Fibroblast of mammary gland (primary cell): ENCODE data around the gene TBL1X.

Experiments
- DNase-seq: peaks from one replicate; pipeline ENCODE4 v3.0.0-alpha.2; 2010; ENCODE audit warnings: low read depth
- H3K4me3 ChIP-seq: 2 replicates; pipeline ENCODE4 v1.5.1; 2011; ENCODE audit warnings: low read depth, mild to moderate bottlenecking, low read length, moderate library complexity; ENCODE audit not compliant: control insufficient read depth
- TF ChIP-seq, protein P1 (sequence below): conservative IDR thresholded peaks from 2 replicates; pipeline ENCODE4 v1.5.1; 2011; ENCODE audit warnings: low read depth, low read length, inconsistent platforms; ENCODE audit not compliant: control insufficient read depth, insufficient read depth

Gene TBL1X

DNA sequence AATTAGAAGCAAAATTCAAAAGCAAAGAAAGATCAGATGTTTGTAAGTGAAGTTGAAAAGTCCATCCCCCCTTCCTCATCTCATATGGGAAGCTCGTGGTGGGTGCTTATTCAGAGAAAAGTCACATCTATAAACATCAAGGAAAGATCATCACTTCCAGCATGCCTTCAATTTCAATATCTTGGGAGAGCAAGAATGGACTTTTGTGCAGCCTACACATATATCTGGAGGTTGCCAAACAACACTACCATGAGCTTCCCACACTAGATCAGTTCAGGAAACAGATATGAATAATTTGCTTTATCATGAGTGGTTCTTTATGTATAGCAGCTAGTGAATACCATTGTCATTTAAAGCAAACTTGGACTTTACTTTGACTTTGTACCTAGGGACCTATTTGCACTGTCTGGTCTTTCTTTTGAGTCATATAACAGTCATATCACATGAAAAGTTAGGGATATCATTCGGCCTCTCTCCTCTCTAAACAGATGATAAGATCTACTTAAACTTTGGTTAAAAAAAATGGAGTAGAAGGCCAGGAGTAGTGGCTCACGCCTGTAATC lies 5.6 kb upstream of the TBL1X start:
- DNase-seq = no peak
- TF ChIP-seq, protein P1, sequence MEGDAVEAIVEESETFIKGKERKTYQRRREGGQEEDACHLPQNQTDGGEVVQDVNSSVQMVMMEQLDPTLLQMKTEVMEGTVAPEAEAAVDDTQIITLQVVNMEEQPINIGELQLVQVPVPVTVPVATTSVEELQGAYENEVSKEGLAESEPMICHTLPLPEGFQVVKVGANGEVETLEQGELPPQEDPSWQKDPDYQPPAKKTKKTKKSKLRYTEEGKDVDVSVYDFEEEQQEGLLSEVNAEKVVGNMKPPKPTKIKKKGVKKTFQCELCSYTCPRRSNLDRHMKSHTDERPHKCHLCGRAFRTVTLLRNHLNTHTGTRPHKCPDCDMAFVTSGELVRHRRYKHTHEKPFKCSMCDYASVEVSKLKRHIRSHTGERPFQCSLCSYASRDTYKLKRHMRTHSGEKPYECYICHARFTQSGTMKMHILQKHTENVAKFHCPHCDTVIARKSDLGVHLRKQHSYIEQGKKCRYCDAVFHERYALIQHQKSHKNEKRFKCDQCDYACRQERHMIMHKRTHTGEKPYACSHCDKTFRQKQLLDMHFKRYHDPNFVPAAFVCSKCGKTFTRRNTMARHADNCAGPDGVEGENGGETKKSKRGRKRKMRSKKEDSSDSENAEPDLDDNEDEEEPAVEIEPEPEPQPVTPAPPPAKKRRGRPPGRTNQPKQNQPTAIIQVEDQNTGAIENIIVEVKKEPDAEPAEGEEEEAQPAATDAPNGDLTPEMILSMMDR = no peak
- H3K4me3 ChIP-seq = no peak overlapping the region

DNA sequence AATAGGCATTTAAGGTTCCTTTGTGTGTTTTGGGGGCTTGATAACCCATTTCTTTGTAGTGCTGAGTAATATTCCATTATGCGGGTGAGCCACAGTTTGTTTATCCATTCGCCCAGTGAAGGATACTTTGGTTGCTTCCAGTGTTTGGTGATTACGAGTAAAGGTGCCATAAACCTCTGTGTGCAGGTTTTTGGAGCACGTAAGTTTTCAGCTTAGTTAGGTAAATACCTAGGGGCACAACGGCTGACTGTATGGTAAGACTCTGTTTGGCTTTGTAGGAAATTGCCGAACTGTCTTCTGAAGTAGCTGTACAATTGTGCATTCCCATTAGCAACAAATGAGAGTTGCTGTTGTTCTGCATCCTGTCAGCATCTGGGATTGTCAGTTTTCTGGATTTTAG lies 3.8 kb upstream of the TBL1X start:
- no peak overlapping the region for H3K4me3 ChIP-seq
- no peak for DNase-seq
- TF ChIP-seq, protein P1 = no peak

DNA sequence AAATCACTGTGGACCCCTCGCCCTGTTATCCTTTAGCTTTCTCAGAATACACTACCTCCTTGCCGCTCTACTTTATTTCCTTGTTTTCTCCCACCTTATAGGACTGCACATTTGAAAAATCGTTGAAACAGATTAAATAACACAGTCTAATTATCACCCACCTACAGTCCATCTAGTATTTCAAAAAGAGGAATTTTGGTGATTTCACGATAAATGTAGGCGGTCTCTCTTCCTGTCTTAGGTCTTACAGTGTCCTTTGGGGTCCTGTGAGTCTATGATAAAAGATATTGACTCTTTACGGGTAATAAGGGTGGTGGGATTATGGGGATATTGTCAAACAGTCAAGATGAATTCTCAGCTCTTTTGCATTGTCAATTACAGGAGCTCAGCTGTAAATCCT lies 2.4 kb upstream of the TBL1X start:
- DNase-seq = no peak
- H3K4me3 ChIP-seq = no peak overlapping the region
- TF ChIP-seq, protein P1 = no peak

DNA sequence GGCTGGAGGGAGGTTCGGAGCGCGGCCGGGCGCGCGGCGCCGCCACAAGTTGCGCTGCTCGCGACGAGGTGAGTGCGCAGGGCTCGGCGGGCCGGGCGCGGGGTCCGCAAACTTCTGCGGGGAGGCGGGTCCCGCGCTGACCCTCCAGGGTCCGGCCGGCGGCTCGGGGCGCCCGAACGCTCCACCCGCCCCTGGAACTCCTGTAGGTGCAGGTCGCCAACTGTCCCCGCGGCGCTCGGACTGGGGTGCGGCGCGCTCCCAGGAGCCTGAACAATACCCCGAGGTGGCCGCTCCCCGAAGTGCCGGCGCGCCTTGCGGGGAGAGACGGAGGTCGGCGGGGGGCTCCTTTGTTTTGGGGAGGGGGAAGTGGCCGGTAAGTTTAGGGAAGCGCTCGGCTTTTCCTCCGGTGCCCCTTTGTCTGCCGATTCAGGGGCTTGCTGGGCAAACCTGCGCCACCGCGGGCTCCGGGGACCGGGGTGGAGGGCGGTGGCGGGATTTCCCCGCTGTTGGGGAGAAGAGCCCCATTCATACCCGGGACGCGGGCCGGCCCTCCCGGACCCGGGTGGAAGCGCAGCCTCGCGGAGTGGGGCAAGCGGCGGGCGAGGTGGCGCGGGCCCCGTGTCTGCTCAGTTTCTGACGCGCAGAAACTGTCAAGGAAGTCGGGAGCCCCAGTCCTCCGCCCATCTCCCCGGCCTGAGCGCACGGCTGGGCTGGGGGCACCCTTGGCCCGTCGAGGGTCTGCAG lies 694 bp downstream of the TBL1X start:
- DNase-seq = no peak
- peak overlapping the region; percentile 54 for H3K4me3 ChIP-seq
- TF ChIP-seq, protein P1 = no peak

DNA sequence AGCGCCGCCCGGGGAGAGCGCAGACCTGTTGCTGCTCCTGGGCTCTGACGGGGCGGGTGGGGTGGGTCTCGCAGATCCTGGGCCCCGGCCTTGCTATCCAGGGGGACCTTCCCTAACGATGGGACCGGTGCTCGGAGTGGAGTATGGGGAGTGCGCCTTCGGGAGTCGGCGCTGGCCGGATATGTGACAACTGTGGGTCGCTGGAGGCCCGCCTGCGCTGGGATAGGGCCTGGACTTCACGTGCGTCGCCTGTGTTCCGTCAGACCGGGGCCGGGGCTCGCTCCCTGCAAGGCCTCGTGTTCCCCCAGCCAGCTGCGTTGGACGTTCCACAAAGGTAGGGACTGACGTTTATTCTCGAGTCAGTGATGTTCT lies 1.3 kb downstream of the TBL1X start:
- peak; percentile 22 for DNase-seq
- H3K4me3 ChIP-seq = peak overlapping the region; percentile 54
- TF ChIP-seq, protein P1 = no peak

DNA sequence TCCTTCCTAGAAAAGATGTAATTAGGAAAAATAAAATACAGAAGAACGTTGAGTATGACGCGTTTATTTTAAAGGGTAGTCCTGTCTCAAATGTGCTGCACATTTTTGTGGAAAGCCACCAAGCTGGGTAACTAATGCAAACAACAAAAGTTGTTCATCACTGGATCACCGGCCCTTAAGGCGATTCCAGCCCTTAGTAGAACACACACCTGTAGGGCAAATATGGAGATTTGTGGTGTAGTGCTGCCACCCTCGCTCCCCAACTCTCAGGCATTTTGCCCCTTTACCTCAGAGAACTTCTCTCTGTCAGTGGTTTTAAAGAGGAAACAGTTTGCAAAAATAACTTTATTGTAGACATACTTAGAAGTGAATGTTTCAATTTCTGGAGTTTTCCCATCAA lies 1.9 kb downstream of the TBL1X start:
- DNase-seq = no peak
- peak overlapping the region; percentile 54 for H3K4me3 ChIP-seq
- TF ChIP-seq, protein P1 = no peak

DNA sequence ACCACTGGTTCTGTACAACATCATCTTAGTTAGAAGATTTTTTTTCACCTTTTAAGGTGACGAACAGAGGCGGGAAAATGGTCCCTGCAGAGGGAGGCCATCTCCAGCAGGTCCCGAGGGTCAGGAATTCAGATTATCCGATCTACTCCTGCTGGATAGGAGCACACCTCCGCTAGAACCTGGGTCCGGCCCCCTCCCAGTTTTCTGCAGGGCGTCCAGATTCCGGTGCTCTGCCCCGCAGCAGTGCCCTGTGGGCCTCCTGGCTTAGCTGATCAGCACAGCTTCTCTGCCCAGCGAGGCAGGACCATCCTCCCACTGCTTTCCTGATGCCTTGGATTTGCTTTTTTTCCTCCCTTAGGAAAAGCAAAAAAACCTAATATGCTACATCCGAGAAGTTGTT lies 2.3 kb downstream of the TBL1X start:
- DNase-seq = no peak
- no peak overlapping the region for H3K4me3 ChIP-seq
- TF ChIP-seq, protein P1 = no peak
